DMS53 treated with DMSO at 0.1 percent for 48 hours (cell line): ENCODE data around the gene TMEM86B.
"Not testable (repeated sequence)": the region's sequence is repeated elsewhere in the genome, so short reads cannot be mapped to it uniquely, and the experiment has no call there.

Experiments used
- DNase-seq: peaks from one replicate; lab custom pipeline; 2025; ENCODE audit not compliant: unreplicated experiment; lab: John Stamatoyannopoulos, UW

The TMEM86B gene

GRCh38 chr19:55242517-55242916, 14.0 kb upstream of the TMEM86B start:
- DNase-seq, result no peak

- no peak for DNase-seq
Measured at GRCh38 chr19:55241935-55242464, 13.4 kb upstream of the TMEM86B start.

DNA sequence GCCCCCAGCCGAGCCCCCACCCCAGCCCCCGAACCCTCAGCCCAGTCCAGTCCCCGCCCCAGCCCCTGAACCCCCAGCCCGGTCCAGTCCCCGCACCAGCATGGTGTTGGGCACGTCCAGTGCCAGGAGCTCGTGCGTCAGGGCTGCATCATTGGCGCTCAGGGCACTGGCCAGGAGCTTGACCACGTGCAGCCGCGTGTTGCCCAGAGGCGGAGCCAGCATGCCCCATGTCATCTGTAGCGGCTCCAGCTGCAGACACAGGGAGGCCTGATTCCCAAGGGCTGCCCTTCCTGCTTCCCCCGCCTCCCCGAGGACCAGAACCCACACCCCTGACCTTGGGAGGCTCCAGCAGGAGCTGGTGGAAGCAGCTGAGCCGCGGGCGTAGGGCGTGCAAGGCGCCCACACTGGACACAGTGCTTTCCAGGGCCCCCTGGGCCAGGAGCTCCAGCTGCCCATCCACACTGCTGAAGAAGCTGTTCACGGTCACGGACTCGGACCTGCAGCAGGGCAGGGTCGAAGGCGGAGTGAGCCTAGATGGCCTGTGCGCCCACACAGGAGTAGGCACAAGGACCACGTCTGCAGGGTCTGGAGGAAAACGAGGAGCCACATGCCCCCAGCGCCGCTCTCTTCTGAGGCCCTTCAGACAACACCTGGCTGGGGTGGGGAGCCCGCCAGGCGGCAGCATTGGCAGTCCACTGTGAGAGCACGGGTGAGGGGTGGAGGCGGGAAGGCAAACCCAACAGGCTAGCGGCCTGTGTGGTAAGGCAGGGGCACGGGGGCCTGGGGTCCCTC, 12.8 kb upstream of the TMEM86B start:
- no peak for DNase-seq

DNA sequence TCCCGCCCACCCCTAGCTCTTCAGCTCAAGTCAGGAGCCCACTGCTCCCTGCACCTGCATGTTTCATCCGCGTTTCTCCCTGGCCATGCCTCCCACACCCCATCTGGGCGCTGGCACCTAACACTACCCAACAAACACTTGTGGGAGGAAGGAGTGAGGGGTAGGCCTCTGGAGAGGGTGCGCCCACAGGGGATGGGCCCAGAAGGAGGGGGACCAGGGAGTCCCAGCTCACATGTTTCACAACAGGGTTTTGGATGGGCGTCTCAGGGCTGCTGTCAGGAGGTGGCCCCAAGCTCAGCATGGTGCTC, 12.1 kb upstream of the TMEM86B start:
- no peak for DNase-seq

DNA sequence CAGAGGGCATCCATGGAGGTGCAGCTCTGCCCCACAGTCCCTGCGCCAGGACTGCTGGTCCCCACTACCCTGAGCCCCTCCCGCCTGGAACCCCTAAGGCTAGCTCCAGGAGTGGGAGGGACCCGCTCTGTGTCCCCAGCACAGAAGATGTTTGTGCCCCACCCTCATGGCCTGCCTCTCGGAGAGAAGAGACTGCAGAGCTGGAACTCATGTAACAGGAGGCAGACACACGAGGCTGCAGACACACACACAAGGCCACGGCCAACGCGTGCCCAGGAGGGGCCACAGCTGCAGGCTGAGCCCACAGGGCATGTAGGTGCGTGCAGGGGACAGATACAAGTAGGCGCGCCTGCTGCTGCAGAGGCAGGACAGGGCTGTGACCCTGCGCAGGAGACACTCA, 10.4 kb upstream of the TMEM86B start:
- DNase-seq, result no peak

DNA sequence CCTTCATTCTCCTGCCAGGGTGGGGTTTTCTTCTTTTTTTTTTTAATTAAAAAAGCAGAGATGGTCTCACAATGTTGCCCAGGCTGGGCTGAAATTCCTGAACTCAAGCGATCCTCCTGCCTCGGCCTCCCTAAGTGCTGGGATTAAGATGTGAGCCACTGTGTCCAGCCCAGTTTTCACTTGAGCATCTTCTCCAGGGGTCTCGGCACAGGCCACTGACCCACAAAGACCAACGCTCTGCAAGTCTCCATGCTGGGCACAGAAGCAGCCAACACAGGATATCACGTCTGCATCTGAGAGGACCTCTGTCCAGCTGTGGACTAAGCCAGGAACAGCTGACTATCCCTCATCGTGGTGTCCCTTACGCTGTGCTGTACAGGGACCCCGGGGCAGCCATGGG, 9.5 kb upstream of the TMEM86B start:
- DNase-seq, result no peak

- no peak for DNase-seq
Measured at GRCh38 chr19:55232986-55233385, 4.4 kb upstream of the TMEM86B start.

- DNase-seq, result no peak
Measured at GRCh38 chr19:55232286-55232602, 3.7 kb upstream of the TMEM86B start.

GRCh38 chr19:55231391-55232285, 3.1 kb upstream of the TMEM86B start:
- DNase-seq, result no peak

DNA sequence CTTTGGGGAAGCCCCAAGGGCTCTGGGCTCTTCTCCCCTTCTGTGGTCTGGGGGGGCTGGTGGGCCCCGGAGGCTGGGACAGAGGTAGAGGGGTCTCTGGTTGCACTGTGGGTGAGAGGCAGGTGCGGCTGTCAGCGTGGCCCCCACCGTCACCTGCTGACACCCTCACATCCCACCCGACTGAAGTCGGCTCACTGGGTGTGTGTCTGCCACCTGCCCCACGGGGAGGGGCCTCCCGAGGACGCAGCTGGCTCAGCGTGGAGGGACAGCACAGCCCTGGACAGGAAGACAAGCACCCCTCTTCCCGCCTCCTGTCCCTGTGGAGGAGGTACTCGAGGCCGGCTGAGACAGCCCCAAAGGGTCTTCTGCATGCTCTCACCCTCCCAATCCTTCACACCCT, 2.2 kb upstream of the TMEM86B start:
- DNase-seq, result no peak

GRCh38 chr19:55230329-55230728, 1.8 kb upstream of the TMEM86B start:
- no peak for DNase-seq

- no peak for DNase-seq
Measured at GRCh38 chr19:55229789-55230182, 1.2 kb upstream of the TMEM86B start.

- no peak for DNase-seq
Measured at GRCh38 chr19:55229145-55229788, 704 bp upstream of the TMEM86B start.

GRCh38 chr19:55228015-55228391, 560 bp downstream of the TMEM86B start:
- DNase-seq, result no peak

- no peak for DNase-seq
Measured at GRCh38 chr19:55227241-55228014, 1.1 kb downstream of the TMEM86B start.

- no peak for DNase-seq
Measured at GRCh38 chr19:55226788-55227187, 1.8 kb downstream of the TMEM86B start.

DNA sequence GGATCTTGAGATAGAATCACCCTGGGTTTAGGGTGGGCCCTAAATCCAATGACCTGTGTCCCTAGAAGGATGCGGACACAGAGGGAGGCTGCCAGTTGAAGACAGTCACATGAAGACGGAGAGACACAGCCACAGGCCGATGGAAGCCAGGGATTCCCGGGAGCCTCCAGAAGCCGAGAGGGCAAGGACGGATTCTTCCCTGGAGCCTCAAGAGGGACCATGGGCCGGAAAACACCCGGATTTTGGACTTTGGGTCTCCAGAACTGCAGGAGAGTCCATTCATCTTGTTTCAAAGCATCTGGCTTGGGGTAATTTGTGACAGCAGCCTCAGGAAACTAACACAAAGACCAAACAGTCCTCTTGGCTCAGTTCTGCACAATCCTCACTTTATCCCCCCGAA, 2.3 kb downstream of the TMEM86B start:
- DNase-seq, result no peak

DNA sequence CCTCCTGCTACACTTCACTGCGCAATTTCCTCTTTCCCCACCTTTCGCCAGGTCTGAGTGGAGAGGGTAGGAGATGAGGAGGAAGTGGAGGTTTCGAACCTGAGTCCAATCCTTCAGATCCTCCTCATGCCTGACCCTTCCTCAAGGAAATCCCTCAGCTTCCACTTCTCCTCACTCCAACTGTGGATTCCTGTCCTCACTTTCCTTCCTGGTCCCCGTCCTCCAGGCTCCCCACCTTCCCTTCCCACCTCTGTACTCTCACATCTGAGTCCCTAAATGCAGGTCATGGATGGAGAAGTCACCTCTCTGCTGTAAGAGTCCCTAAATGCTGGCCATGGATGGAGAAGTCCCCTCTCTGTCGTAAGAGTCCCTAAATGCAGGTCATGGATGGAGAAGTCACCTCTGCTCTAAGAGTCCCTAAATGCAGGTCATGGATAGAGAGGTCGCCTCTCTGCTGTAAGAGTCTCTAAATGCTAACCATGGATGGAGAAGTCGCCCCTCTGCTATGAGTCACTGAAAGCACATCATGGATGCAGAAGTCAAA, 3.1 kb downstream of the TMEM86B start:
- no peak for DNase-seq

DNA sequence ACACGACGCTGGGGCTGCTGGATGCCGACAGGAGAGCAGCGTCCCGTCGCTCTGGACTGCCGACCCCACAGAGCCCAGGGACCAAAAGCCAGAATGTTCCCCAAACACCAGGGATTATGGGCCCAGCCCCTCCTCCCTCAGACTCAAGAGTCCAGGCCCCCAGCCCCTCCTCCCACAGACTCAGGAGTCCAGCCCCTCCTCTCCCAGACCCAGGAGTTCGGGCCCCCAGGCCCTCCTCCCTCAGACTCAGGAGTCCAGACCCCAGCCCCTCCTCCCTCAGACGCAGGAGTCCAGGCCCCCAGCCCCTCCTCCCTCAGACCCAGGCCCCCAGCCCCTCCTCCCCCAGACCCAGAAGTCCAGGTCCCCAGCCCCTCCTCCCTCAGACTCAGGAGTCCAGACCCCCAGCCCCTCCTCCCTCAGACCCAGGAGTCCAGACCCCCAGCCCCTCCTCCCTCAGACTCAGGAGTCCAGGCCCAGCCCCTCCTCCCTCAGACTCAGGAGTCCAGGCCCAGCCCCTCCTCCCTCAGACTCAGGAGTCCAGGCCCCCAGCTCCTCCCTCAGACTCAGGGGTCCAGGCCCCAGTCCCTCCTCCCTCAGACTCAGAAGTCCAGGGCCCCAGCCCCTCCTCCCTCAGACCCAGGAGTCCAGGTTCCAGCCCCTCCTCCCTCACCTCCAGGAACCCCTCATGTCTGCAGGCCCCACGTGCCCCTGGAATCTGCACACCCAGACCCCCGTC, 3.7 kb downstream of the TMEM86B start:
- DNase-seq, result not testable (repeated sequence)

GRCh38 chr19:55224038-55224665, 4.4 kb downstream of the TMEM86B start:
- DNase-seq, result no peak
